ENCODE results near the gene CHPT1.

CHPT1 gene

GRCh38 chr12:101747697-101748096 is 50.3 kb downstream of the CHPT1 start:
- no peak for TF ChIP-seq CTCF (IDR thresholded peaks at IDR 0.05; ENCODE audit: low read depth, low read length)
- DNase-seq (ENCODE audit: extremely low read depth, low read depth) = no peak

GRCh38 chr12:101748907-101749306 is 51.5 kb downstream of the CHPT1 start:
- DNase-seq (ENCODE audit: extremely low read depth, low read depth) = no peak
- TF ChIP-seq CTCF (IDR thresholded peaks at IDR 0.05; ENCODE audit: low read depth, low read length) = no peak

- no peak for TF ChIP-seq CTCF (IDR thresholded peaks at IDR 0.05; ENCODE audit: low read depth, low read length)
- no peak for DNase-seq (ENCODE audit: extremely low read depth, low read depth)
These were observed 52.2 kb downstream of the CHPT1 start for GRCh38 chr12:101749657-101750056.

- DNase-seq (ENCODE audit: extremely low read depth, low read depth) = no peak
- TF ChIP-seq CTCF (IDR thresholded peaks at IDR 0.05; ENCODE audit: low read depth, low read length) = no peak
These were observed 52.7 kb downstream of the CHPT1 start for GRCh38 chr12:101750152-101750551.

GRCh38 chr12:101759396-101760047 is 62.1 kb downstream of the CHPT1 start:
- TF ChIP-seq CTCF (IDR thresholded peaks at IDR 0.05; ENCODE audit: low read depth, low read length) = peak; percentile 80
- no peak for DNase-seq (ENCODE audit: extremely low read depth, low read depth)

GRCh38 chr12:101761350-101761749 is 63.9 kb downstream of the CHPT1 start:
- DNase-seq (ENCODE audit: extremely low read depth, low read depth) = no peak
- TF ChIP-seq CTCF (IDR thresholded peaks at IDR 0.05; ENCODE audit: low read depth, low read length) = no peak

- DNase-seq (ENCODE audit: extremely low read depth, low read depth) = no peak
- TF ChIP-seq CTCF (IDR thresholded peaks at IDR 0.05; ENCODE audit: low read depth, low read length) = no peak
These were observed 64.3 kb downstream of the CHPT1 start for GRCh38 chr12:101761781-101762180.
